ENCODE results near the gene KPNB1.
A peak's percentile ranks its signal among the peaks of the same experiment; 100 is the strongest.

Gene KPNB1

GRCh38 chr17:47705536-47706530 lies 56.1 kb downstream of the KPNB1 start:
- TF ChIP-seq, protein P1, sequence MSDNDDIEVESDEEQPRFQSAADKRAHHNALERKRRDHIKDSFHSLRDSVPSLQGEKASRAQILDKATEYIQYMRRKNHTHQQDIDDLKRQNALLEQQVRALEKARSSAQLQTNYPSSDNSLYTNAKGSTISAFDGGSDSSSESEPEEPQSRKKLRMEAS (IDR thresholded peaks at IDR 0.05): no peak
- TF ChIP-seq ZBTB7A (IDR thresholded peaks at IDR 0.05; ENCODE audit: low read depth) (no peak), EGR1 (IDR thresholded peaks at IDR 0.05) (no peak), EP300 (IDR thresholded peaks at IDR 0.05; ENCODE audit: borderline replicate concordance) (no peak), CEBPB (IDR thresholded peaks at IDR 0.05) (no peak), YY1 (IDR thresholded peaks at IDR 0.05; ENCODE audit: low read depth) (no peak), REST (IDR thresholded peaks at IDR 0.05; ENCODE audit: low read depth) (no peak), TCF12 (IDR thresholded peaks at IDR 0.05; ENCODE audit: low read depth) (no peak), NFIC (IDR thresholded peaks at IDR 0.05) (no peak), RAD21 (IDR thresholded peaks at IDR 0.05; ENCODE audit: low read depth) (no peak)

GRCh38 chr17:47707056-47707804 lies 57.5 kb downstream of the KPNB1 start:
- no peak for TF ChIP-seq EGR1 (IDR thresholded peaks at IDR 0.05)
- TF ChIP-seq CREB1 (IDR thresholded peaks at IDR 0.05; ENCODE audit: low read depth): no peak
- no peak for TF ChIP-seq NFIC (IDR thresholded peaks at IDR 0.05)
- TF ChIP-seq CEBPB (IDR thresholded peaks at IDR 0.05): no peak
- TF ChIP-seq, protein P1 (IDR thresholded peaks at IDR 0.05): no peak
- no peak for TF ChIP-seq TCF12 (IDR thresholded peaks at IDR 0.05; ENCODE audit: low read depth)
- no peak for TF ChIP-seq ZBTB7A (IDR thresholded peaks at IDR 0.05; ENCODE audit: low read depth)
- no peak for TF ChIP-seq RAD21 (IDR thresholded peaks at IDR 0.05; ENCODE audit: low read depth)
- no peak for TF ChIP-seq FOXM1 (IDR thresholded peaks at IDR 0.05; ENCODE audit: borderline replicate concordance, low read depth)
- TF ChIP-seq YY1 (IDR thresholded peaks at IDR 0.05; ENCODE audit: low read depth): no peak
- TF ChIP-seq TEAD4 (IDR thresholded peaks at IDR 0.05): no peak
- no peak for TF ChIP-seq EP300 (IDR thresholded peaks at IDR 0.05; ENCODE audit: borderline replicate concordance)
- TF ChIP-seq, protein P2, sequence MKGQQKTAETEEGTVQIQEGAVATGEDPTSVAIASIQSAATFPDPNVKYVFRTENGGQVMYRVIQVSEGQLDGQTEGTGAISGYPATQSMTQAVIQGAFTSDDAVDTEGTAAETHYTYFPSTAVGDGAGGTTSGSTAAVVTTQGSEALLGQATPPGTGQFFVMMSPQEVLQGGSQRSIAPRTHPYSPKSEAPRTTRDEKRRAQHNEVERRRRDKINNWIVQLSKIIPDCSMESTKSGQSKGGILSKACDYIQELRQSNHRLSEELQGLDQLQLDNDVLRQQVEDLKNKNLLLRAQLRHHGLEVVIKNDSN (IDR thresholded peaks at IDR 0.05): no peak
- no peak for TF ChIP-seq REST (IDR thresholded peaks at IDR 0.05; ENCODE audit: low read depth)
- no peak for TF ChIP-seq TAF1 (IDR thresholded peaks at IDR 0.05; ENCODE audit: low read depth)

GRCh38 chr17:47707884-47708283 lies 58.2 kb downstream of the KPNB1 start:
- TF ChIP-seq NFIC (IDR thresholded peaks at IDR 0.05) (no peak), REST (IDR thresholded peaks at IDR 0.05; ENCODE audit: low read depth) (peak; percentile 64)

DNA sequence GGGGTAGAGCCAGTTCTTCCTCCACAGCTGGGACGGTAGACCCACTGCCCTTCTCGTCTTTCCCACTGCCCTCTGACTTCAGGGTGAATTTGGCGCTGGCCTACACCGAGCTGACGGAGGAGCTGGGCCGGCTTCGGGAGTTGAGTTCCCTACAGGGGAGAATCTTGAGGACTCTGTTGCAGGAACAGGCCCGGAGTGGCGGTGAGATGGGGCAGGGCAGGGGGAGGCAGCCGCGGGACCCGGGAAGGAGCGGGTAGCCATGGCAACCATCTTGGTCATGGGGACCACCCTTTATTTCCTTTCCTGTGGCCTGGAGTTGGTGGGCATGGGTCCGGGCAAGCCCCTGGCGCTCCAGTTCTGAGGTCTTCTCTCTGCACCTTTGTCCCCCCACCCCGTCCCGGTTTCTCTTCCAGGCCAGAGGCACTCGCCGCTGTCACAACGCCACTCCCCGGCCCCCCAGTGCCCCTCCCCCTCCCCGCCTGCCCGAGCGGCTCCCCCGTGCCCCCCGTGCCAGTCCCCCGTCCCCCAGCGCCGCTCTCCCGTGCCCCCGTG lies 58.7 kb downstream of the KPNB1 start:
- TF ChIP-seq YY1 (IDR thresholded peaks at IDR 0.05; ENCODE audit: low read depth) (no peak), RAD21 (IDR thresholded peaks at IDR 0.05; ENCODE audit: low read depth) (no peak), EP300 (IDR thresholded peaks at IDR 0.05; ENCODE audit: borderline replicate concordance) (no peak), TEAD4 (IDR thresholded peaks at IDR 0.05) (no peak), ZBTB7A (IDR thresholded peaks at IDR 0.05; ENCODE audit: low read depth) (no peak), NFIC (IDR thresholded peaks at IDR 0.05) (no peak), TCF12 (IDR thresholded peaks at IDR 0.05; ENCODE audit: low read depth) (no peak)
- TF ChIP-seq, protein P1 (IDR thresholded peaks at IDR 0.05): no peak
- TF ChIP-seq, protein P2 (IDR thresholded peaks at IDR 0.05): no peak

Measured in Ishikawa (cell line).